ENCODE data around the gene MDH2.
"Not testable (repeated sequence)": the region's sequence is repeated elsewhere in the genome, so short reads cannot be mapped to it uniquely, and the experiment has no call there.

MDH2 gene

DNA sequence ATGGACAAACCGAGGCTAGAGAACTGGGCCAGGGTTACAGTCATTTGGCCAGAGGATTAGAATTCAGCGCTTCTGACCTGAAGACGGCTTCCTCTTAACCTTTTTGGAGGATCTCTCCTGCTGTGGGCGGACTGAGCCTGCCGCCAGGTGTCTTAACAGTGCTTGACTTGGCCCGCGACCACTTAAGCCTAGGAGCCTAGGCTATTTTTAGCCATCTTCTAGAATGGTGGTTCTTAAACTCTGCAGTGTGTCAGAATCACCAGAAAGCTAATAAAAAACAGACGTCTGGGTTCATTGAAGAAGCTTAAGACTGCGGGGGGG lies 722 bp downstream of the MDH2 start:
- peak; percentile 27 for DNase-seq

DNA sequence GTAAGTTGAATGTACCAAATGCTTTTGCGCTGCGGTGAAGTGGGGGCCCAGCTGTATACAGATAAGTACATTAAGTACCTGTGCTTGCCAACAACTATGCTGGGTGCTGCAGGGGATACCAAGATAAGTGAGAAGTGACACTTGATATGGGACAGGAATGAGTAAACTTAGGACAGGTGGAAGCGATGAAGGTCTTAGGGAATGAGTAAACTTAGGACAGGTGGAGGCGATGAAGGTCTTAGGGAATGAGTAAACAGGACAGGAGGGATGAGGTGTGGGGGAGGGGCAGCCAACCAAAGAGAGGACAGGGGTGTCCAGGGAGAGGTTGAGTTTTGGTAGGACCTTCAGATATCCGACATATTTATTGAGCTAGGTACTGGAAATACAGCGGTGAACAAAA lies 1.4 kb downstream of the MDH2 start:
- no peak for DNase-seq

- no peak for DNase-seq
Measured at GRCh38 chr7:76050545-76050944, 2.6 kb downstream of the MDH2 start.

- DNase-seq: no peak
Measured at GRCh38 chr7:76051840-76052239, 3.9 kb downstream of the MDH2 start.

DNA sequence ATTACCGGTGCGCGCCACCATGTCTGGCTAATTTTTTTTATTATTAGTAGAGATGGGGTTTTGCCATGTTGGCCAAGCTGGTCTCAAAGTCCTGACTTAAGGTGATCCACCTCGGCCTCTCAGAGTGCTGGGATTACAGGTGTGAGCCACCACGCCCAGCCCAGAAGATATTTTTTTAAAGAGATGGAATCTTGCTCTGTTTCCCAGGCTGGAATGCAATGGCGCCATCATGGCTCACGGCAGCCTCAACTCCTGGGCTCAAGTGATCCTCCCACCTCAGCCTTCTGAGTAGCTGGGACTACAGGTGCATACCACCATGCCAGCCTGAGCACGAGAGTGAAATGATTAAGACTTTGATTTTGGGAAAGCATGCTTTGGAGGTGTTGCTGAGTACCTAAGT lies 4.8 kb downstream of the MDH2 start:
- not testable (repeated sequence) for DNase-seq

DNA sequence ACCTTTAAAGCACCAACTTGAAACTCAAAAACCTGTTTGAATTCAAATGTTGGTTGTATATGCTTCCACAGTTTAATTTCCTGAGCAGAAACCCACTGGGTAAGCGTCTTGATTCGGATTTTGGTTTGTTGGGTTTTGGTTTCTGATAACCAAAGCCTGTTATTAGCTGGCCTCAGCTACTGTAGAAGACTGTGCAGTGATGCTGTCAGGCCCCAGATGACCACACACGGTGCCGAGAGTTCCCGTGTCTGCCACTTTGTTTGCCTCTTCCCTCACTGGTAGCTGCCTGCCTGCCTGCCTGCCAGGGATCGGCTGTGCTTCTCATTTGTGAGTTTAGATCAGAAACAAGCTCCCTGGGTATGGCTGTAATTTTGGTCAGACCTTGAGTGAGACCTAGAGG lies 5.6 kb downstream of the MDH2 start:
- DNase-seq: no peak

DNA sequence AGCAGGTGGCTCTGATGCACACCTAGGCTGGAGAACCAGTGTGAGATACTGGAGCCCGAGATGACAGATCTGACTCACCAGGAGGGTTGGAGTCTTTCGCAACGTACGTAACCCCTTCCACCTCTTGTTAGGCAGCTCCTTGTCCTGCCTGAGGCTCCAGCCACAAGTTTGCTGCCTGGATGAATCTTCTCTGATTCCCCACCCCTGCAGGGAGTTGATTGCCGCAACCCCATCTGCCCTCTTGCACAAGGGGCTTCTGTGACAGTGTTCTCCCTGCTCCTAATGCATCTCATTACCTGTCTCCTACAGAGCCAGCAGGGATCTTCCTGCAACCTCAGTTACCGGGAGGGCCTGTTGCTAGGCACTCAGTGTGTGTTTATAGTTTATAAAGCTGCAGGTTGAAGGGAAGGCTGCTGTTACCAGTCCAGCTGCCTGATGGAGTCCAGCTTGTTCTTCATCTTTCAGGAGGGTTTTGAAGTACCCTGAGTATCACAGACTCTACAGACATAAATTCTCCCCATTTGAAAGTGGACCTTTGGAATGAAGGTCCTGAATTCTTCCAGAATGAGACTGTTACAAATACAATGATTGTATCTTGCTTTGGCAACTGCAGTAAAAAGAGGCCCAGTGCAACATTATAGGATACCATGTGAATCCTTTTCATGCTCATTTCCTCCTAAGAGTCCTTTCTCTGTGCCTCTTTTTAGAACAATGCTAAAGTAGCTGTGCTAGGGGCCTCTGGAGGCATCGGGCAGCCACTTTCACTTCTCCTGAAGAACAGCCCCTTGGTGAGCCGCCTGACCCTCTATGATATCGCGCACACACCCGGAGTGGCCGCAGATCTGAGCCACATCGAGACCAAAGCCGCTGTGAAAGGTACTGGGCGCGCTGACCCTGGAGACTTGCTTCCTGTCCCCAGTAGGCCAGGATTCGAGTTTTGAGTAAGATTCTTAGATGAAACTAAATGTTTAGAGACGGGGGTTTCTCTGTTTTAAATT lies 6.5 kb downstream of the MDH2 start:
- no peak for DNase-seq

DNA sequence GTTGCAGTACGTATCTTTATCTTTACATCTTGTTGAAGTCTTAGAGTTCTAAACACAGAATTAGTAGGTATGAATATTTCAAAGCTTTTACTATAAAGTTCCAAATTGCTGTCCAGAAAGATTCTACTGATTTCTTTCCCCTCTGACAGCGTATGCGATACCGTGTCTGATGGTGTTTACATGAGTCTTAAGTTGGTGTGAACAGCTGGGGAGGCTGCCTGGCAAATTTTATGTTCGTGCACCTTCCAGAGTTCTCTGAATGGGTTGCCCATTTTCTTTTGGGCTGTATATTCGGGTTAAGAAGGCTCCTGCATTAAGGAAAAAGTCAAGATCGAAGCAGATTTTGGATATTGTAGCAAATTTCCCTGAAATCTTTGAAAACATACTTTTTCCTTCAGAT lies 8.3 kb downstream of the MDH2 start:
- DNase-seq: no peak

GRCh38 chr7:76057103-76057812 lies 9.4 kb downstream of the MDH2 start:
- no peak for DNase-seq

DNA sequence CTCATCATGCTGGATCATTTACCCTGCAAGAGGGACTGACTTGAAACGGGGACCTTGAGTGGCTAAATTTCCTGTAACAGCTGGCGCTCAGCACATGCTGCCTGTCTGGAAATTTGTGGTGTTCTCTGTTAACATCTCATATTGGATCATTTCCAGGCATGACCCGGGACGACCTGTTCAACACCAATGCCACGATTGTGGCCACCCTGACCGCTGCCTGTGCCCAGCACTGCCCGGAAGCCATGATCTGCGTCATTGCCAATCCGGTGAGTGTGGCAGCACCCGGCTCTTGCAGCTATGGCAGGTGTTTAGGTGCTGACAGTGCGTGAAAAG lies 9.9 kb downstream of the MDH2 start:
- no peak for DNase-seq

DNA sequence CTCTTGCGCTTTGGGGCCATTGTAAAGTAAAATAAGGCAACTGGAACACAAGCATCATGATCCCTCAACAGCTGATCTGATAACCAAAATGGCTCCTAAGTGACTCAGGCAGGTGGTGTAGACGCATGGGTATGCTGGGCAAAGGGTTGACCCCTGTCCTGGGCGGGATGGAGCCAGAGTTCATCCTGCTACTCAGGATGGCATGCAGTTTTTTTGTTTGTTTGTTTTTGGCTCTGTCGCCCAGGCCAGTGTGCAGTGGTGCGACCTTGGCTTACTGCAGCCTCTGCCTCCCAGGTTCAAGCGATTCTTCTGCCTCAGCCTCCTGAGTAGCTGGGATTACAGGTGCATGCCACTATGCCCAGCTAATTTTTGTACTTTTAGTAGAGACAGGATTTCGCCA lies 10.8 kb downstream of the MDH2 start:
- not testable (repeated sequence) for DNase-seq

- no peak for DNase-seq
Measured at GRCh38 chr7:76060842-76061241, 12.9 kb downstream of the MDH2 start.

GRCh38 chr7:76062254-76062653 lies 14.3 kb downstream of the MDH2 start:
- no peak for DNase-seq

GRCh38 chr7:76063114-76063513 lies 15.2 kb downstream of the MDH2 start:
- DNase-seq: no peak

DNA sequence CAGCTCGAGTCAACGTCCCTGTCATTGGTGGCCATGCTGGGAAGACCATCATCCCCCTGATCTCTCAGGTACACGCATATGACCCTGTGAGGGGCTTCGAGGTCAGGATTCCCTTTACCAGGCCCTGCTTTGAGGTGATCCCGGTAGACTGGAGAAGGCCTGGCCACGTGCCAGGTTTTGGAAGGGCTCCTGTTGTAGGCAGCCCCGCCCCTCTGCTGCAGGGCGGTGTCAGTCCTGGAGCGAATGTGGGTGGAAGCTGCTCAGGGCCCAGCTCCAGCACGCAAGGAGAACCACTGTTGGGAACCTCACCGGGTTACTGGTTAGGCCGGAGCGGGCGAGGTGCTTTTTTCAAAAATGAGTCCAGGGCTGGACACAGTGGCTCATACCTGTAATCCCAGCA lies 15.6 kb downstream of the MDH2 start:
- no peak for DNase-seq

GRCh38 chr7:76064208-76064970 lies 16.5 kb downstream of the MDH2 start:
- no peak for DNase-seq

DNA sequence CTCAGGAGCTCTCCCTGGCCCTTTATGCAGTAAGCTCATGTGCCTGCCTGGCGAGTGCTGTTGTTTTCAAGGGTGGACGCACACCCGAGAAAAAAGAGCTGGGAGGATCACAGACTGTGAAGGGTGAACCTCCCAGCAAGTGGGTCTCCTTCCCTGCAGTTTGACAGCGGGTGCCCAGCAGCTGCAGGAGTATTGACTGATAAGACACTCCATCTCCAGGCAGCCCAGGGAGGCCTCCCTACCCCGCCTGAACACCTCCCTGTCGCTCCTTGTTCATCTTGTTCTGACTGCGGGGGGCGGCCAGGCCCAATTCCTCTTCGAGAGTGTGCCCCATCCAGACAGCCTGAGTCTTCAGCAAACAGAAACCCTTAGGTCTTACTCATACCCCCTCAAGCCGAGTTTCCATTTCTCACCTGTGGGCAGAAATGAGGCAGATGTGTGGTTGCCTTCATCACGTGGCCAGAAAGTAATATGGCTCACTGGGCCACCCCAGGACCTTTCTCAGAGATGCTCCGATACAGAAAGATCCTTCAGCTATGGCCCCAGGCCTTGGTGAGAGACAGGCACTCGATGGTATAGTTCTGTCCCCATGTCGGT lies 17.2 kb downstream of the MDH2 start:
- DNase-seq: no peak

- DNase-seq: no peak
Measured at GRCh38 chr7:76066716-76067503, 19.0 kb downstream of the MDH2 start.

- no peak for DNase-seq
Measured at GRCh38 chr7:76069238-76069638, 21.3 kb downstream of the MDH2 start.

DNA sequence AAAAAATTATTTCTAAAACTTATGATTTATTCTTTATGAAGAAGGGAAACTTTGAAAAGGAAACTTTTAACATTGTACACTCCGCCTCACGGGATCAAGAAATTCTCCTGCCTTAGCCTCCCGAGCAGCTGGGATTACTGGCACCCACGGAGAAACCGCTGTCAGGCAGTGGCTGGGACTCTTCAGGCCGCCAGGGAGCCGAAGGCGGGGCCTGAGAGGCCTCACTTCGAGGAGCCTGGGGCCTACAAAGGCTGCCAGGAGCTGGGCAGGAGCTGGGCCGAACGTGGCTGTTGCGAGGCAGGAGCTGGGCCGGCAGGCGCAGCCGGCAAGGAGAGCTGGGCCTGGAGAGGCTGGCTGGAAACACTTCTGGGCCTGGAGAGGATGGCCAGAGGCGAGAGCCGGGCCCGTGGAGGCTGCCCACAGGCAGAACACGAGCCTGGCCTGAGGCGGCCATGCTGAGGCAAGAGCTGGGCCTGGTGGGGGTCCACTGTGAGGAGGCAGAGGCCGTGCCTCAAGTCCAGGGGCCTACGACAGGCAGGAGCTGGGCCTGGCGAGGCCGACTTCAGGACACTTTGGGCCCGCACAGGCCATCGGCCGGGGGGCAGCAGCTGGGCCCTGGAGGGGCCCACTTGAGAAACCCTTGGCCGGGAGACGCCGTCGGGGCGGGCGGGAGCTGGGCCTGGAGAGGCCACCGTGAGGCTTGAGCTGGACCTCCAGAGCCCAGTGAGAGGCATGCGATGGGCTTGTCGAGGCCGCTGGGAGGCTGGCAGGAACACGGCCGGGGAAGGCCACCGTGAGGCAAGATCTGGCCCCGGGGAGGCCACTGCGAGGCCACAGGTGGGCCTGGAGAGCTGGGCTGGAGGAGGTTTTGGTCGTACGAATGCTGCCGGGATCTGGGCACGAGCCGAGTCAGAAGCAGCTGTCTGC lies 23.7 kb downstream of the MDH2 start:
- DNase-seq: no peak

Data from CD4-positive, alpha-beta T cell treated with Interleukin-17A for 4 hours (primary cell).